GM12875 (cell line): Measurements from ENCODE around the gene TLE6.
"Not testable (repeated sequence)": the region's sequence is repeated elsewhere in the genome, so short reads cannot be mapped to it uniquely, and the experiment has no call there.

Experiments
- H3K4me3 ChIP-seq: one replicate; pipeline ENCODE4 v1.5.1; 2011; ENCODE audit warnings: low read depth, low read length, control low read depth
- TF ChIP-seq, protein P1 (sequence below): IDR thresholded peaks from 2 replicates; pipeline ENCODE4 v1.5.1; 2011; ENCODE audit warnings: low read depth, mild to moderate bottlenecking, control low read depth, inconsistent platforms, low read length, moderate library complexity, borderline replicate concordance; ENCODE audit not compliant: insufficient read depth

Gene TLE6

GRCh38 chr19:2989236-2989946 lies 12.0 kb downstream of the TLE6 start:
- H3K4me3 ChIP-seq: no peak overlapping the region
- TF ChIP-seq, protein P1, sequence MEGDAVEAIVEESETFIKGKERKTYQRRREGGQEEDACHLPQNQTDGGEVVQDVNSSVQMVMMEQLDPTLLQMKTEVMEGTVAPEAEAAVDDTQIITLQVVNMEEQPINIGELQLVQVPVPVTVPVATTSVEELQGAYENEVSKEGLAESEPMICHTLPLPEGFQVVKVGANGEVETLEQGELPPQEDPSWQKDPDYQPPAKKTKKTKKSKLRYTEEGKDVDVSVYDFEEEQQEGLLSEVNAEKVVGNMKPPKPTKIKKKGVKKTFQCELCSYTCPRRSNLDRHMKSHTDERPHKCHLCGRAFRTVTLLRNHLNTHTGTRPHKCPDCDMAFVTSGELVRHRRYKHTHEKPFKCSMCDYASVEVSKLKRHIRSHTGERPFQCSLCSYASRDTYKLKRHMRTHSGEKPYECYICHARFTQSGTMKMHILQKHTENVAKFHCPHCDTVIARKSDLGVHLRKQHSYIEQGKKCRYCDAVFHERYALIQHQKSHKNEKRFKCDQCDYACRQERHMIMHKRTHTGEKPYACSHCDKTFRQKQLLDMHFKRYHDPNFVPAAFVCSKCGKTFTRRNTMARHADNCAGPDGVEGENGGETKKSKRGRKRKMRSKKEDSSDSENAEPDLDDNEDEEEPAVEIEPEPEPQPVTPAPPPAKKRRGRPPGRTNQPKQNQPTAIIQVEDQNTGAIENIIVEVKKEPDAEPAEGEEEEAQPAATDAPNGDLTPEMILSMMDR: no peak

- not testable (repeated sequence) for H3K4me3 ChIP-seq
These were observed 15.0 kb downstream of the TLE6 start for GRCh38 chr19:2992333-2992732.

DNA sequence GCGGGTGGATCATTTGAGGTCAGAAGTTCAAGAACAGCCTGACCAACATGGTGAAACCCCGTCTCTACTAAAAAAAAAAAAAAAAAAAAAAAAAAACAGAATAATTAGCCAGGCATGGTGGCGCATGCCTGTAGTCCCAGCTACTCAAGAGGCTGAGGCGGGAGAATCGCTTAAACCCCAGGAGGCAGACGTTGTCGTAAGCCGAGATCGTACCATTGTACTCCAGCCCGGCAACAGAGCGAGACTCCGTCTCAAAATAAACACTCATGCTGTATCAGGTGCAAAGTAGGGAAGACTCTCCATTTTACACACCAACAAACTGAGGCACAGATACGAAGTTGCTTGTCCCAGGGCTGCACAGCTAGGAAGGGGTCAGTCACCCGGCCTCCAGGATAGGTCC lies 15.6 kb downstream of the TLE6 start:
- no peak overlapping the region for H3K4me3 ChIP-seq
- TF ChIP-seq, protein P1: no peak

DNA sequence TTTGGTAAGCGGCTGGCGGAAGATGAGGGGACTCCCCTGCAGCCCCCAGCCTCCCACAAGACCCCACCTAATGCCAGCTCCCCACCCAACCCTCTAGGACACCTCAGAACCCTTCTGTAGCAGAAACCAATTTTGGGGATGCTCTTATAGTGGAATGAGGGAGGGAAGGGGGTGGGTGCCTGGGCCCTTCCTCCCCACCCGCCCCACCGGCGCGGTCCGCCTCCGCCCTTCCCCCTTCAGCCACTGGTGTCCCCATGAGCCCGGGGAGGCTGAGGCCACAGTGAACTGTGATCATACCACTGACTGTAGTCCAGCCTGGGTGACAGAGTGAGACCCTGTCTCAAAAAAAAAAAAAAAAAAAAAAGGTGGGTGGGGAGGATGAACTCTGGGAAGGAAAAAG lies 16.2 kb downstream of the TLE6 start:
- no peak overlapping the region for H3K4me3 ChIP-seq
- TF ChIP-seq, protein P1: no peak

- H3K4me3 ChIP-seq: no peak overlapping the region
These were observed 17.3 kb downstream of the TLE6 start for GRCh38 chr19:2994588-2995131.

DNA sequence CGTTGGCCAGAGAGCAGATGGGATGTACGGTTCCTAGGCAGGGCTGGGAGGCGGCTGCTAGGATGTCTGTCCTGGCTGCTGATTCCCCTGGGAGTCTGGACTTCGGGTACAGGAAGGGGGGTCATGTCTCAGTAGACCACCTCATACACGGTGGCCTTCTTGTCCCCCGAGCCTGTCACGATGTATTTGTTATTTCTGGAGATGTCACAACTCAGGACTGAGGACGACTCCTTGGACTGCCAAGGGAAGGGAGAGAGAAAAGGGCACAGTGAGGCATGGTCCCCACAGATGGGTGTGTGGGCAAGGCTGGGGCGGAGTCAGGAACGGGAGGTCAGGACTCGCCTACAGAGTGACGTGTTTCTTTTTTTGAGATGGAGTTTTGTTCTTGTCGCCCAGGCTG lies 20.4 kb downstream of the TLE6 start:
- TF ChIP-seq, protein P1: no peak
- H3K4me3 ChIP-seq: no peak overlapping the region

More at GRCh38 chr19:2994588-2995131, 17.3 kb downstream of the TLE6 start:
- TF ChIP-seq, protein P1: no peak

DNA sequence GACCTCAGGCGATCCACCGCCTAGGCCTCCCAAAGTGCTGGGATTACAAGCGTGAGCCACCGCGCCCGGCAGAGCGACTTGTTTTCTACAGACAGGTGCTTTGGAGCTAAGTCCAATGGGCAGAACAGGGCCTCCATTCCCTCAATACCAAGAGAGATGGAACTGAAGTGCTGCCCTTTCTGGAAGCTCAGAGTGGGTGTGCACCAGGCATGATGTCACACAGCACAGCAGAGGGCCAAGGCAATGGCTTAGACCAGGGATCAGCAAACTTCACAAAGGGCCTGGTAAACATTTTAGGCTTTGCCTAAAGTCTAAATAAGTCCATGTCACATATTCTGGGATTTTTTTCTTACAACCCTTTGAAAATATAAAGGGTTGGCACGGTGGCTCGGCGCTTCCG lies 21.3 kb downstream of the TLE6 start:
- TF ChIP-seq, protein P1: no peak

GRCh38 chr19:3001235-3001800 lies 24.0 kb downstream of the TLE6 start:
- TF ChIP-seq, protein P1: no peak
- H3K4me3 ChIP-seq: no peak overlapping the region

More for the DNA sequence above, 21.3 kb downstream of the TLE6 start:
- H3K4me3 ChIP-seq: no peak overlapping the region
